ENCODE data around the gene FBXO44.

The FBXO44 gene

GRCh38 chr1:11664336-11665065 lies 9.8 kb downstream of the FBXO44 start:
- peak; percentile 53 to 56 for DNase-seq

GRCh38 chr1:11668516-11668915 lies 13.8 kb downstream of the FBXO44 start:
- DNase-seq = no peak

GRCh38 chr1:11670747-11671146 lies 16.1 kb downstream of the FBXO44 start:
- peak; percentile 44 to 47 for DNase-seq

GRCh38 chr1:11671205-11671543 lies 16.5 kb downstream of the FBXO44 start:
- peak in 1 of 2 donors; percentile 24 for DNase-seq

DNA sequence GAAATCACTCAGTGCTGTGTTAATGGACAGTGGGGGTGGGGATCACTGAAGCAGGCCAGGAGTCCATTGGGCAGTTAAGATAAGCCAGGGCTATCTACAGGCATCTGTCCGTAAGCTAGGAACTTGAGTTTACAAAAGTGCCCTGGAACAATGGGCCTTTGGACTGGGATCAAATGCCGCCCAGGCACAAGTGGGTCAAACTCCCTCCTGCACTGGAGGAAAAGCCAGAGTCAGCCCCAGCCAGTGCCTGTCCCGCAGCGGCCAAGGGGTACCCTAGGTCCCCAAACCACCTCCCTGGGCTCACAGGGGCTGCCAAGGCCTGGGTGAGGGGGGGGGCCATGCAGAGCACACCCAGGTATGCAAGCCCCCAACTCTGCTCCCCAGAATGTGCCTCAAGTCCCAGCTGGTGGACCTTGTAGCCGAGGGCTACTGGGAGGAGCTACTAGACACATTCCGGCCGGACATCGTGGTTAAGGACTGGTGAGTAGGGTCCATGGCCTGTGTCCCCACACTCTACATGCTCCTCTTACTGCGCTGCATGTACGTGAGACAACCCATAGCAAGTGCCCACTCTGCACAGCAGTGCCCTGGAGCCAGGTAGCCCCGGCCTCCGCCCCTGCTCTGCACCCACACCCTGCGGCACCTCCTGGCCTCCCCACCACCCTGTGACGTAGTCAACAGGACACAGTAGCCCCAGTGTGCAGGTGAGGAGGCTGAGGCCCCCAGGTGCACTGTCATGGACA lies 17.0 kb downstream of the FBXO44 start:
- no peak for DNase-seq

DNA sequence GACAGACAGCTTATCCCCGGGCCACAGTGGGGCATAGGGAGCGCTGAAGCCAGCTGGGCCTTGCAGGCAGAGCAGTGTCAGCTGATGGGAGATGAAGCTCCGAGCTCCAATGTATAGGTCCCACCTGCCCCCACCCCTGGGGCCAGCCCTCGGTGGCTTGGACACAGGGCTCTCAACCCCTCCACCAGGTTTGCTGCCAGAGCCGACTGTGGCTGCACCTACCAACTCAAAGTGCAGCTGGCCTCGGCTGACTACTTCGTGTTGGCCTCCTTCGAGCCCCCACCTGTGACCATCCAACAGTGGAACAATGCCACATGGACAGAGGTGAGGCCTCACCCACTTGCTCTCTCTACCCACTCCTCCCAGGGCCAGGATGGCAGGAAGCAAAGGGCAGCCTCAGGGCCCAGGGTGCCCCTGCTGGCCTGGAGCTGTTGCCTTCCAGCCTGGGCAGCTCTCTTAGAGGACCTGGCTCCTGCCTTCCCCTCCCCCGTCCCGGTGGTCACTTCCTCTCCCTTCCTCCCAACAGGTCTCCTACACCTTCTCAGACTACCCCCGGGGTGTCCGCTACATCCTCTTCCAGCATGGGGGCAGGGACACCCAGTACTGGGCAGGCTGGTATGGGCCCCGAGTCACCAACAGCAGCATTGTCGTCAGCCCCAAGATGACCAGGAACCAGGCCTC lies 18.6 kb downstream of the FBXO44 start:
- no peak for DNase-seq

DNA sequence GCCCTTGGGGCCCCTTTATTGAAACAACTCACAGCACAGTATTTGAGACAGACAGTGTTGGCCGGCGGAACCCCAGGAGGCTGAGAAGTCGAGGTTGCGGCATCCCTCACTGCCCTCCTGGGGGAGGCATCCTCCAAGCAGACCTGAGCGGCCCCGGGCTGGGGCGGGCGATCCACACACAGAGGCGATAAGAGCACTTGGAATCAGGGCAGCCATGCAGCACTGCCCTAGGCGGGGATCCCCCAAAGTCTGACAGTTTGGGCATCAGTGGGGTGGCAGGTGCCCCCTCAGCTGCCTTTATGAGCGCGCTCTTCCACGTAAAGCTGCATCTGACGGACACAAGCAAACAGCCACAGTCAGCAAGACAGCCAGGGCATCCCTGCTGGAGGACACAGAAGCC lies 19.8 kb downstream of the FBXO44 start:
- no peak for DNase-seq

- no peak for DNase-seq
These were observed 20.6 kb downstream of the FBXO44 start for GRCh38 chr1:11675325-11675724.

DNA sequence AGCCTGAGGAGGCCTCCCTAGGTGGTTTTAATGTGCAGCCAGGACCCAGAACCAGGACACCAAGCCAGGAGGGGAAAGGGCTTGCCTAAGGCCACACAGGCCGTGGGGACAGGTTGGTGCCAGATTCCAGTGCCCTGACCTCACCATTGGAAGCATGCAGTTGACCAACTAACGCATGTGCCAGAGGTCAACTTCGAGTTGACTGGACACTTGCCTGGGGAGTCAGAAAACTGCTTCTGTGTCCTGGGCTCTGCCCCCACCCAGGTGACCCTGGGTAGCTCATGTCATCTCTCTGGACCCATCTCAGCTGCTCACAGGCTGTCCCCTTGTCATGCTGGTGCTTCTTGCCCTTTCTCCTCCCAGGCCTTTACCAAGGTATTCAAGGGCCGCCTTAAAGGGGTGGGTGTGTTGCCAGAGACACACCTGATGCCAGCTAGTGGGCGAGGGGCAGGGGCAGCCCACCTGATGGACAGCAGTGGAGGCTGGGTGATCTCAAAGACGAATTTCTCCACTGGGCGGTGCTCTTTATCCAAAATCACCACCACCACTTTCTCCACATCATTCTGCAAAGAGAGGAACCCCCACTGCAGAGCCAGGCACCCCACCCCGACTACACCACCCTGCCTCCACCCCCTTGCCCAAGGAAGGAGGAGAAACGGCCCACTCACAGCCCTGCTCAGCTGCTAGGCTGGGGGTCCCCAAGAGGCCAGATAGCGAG lies 21.9 kb downstream of the FBXO44 start:
- DNase-seq = no peak

DNA sequence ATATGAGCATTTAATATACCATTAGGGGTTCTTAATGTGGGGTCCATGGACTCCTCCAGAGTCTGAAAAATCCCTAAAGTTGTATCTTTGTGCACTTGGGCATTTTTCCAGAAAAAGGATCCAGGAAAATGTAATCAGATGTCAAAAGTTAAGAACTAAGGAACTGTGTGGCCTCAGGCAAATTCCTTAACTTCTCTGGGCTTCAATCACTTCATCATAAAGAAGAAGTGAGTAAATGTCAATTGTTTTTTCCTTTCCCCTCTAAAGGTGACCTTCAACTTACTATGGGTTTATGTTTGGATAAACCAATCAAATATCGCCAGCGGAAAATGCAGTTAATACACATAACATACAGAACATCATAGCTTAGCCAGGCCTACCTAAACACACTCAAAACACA lies 23.8 kb downstream of the FBXO44 start:
- DNase-seq = no peak

DNA sequence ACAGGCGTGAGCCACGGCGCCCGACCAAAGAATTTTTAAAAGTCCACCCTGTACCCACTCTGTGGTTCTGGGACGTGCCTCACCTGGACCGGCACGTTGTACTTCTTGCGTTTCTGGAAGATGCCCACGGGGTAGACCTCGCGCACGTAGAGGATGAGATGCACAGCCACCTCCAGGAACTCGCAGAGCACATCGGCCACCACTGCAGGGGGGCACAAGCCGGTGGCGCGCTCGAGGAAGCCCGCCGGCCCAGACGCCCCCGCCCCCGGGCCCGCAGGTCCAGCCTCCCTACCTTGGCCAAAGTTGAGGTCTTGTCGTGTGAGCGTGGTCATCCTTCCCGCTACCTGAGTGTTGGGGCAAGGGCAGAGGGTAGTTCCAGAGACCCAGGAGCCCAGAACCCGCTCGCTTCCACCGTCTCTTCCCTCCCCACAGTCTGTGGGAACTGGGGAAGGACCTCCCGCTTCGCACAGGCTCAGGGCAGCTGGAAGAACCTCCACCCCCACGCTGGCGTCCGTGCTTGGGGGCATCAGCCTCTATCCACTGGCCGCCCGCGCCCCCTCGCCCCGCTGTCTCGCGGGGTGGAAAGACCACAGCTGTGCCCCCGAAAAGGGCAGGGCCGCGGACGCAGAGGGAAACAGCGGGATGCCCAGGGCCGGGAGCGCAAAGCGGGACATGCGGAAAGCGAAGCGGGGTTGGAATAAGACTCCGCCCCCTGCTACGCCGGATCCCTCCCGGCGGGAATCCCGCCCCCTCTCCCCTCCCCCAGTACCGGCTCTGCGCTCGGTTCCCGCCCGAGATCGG lies 25.8 kb downstream of the FBXO44 start:
- no peak for DNase-seq

DNA sequence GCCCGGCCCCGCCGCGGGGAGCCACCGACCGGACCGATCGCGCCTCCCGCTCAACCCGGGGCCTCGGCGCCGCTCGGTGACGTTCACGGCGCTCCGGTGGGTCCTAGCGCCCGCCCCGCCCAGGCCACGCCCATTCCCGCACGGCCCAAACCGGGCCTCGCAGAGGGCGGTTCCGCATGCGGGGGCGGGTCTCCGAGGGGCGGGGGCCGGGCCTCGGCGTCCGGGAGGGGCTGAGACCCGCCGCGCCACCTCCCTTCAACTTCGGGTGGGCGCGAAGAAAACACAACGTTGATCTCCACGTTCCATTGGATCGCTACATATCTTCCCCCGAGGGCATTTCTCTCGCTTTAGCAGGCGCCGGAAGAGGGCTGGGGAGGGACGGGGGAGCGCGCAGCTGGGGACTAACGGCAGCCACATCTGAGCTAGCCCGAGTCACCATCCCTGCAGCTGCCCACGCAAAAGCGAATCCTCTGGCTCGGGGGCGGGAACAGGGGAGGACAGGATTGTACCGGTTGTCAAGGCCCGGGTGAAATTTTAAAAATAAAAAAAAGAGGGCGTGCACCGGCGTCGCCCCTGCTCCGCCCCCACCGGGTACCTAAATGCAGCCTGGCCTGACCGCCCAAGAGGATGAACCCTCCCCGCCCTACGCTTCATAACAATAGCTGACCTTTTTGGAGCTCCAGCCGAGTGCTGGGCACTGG lies 26.5 kb downstream of the FBXO44 start, which contains the start of gene MAD2L2:
TSS of gene MAD2L2 (minus strand) at position 78 of the 701 bp plus-strand sequence. CDS start 547 bp downstream, outside the sequence.
- DNase-seq = peak; percentile 72 to 89

GRCh38 chr1:11682287-11682771 lies 27.7 kb downstream of the FBXO44 start:
- no peak for DNase-seq

DNA sequence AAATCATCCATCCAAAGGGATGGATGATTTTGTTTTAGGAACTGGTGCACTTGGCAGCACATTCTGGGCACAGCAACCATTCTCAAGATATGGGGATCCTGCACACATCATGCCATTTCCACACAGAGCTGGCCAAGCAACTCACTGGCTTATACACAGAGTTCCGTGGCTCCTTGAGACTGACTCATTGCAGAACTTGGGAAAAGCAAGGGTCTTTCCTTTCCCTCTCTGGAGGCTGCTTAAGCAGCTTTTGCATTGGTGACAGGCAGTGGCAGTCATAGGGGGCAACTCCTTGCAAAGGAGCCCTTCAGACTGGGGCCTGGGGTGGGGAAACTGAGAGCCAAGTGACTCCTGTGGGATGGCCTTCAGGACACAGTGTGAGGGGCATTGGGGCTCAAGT lies 28.1 kb downstream of the FBXO44 start:
- DNase-seq = no peak

DNA sequence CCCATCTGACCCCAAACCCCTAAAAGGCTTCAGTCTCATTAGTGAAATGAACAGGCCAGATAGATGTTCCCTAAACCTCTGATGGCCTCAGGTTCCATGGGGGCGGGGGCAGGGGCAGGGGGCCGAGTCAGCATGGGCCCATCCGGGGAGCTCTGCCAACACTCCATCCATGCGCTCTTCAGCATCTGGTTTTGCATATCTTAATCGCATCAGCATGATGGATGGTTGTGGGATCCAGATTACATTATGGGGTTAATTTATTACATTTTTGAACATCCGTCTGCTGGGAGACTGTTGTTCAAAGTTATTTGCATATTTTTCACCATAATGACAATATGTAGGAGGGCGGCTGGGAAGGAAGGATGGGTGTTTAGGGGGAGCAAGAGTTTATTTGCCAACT lies 29.4 kb downstream of the FBXO44 start:
- DNase-seq = no peak

- DNase-seq = no peak
These were observed 30.6 kb downstream of the FBXO44 start for GRCh38 chr1:11685210-11685752.

DNA sequence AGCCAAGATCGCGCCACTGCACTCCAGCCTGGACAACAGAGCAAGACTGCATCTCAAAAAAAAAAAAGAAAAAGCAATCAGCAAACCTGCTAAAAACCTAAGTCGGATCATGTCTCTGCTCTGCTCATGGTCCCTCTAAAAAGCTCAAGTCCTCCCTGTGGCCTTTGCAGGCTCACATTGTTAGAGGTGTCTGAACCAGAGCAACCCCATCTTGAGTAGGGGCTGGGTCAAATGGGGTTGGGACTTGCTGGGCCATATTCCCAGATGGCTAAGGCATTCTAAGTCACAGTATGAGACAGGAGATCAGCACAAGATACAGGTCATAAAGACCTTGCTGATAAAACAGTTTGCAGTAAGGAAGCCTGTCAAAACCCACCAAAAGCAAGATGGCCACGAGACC lies 33.8 kb downstream of the FBXO44 start:
- DNase-seq = no peak

- peak in 1 of 2 donors; percentile 42 for DNase-seq
These were observed 36.0 kb downstream of the FBXO44 start for GRCh38 chr1:11690397-11691301.

DNA sequence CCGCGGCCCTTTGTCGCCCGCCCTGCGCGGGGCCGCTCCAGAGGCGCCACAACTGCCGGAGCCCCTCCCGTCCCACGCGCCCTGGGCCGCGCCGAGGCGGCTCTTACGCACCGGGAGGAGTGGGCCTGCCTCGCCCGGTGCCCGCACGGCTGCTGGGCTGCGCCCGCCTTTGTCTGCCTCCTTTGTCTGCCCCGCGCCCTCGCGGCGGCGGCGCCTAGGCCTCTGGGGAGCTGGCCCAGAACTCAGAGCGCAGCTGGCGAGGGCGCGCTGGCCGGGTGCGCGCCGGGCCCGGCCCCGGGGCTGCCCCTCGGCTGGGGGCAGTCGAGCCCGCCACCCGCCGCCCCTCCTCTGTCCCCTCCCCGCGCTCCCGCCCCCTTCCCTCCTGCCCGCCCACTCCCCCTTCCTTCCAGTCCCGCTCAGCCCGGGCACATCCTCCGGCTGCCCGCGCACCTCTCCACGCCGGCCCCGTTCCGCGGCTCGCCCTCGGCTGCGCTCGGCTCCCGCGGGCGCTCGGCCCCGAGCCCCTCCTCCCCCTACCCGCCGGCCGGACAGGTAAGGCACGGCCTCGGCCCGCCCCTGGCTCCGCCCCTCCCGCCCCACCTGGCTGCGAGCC lies 36.7 kb downstream of the FBXO44 start, which contains the start of gene DRAXIN:
TSS of gene DRAXIN (plus strand) at position 409 of the 613 bp plus-strand sequence. CDS start 14,549 bp downstream, outside the sequence.
- DNase-seq = no peak

Measured in inflammatory macrophage treated with lipopolysaccharide for 1 hour (primary cell).